ENCODE results near the gene CTIF. TPM values are rescaled to one million over a fixed set of nuclear protein-coding genes. Genes with fewer than 3 reads are reported as not detected.
A peak's percentile ranks its signal among the peaks of the same experiment; 100 is the strongest.

CTIF gene
- total and polyA plus RNA-seq, 12 donors, result 44.5 to 74.1 (median 58.9) TPM

DNA sequence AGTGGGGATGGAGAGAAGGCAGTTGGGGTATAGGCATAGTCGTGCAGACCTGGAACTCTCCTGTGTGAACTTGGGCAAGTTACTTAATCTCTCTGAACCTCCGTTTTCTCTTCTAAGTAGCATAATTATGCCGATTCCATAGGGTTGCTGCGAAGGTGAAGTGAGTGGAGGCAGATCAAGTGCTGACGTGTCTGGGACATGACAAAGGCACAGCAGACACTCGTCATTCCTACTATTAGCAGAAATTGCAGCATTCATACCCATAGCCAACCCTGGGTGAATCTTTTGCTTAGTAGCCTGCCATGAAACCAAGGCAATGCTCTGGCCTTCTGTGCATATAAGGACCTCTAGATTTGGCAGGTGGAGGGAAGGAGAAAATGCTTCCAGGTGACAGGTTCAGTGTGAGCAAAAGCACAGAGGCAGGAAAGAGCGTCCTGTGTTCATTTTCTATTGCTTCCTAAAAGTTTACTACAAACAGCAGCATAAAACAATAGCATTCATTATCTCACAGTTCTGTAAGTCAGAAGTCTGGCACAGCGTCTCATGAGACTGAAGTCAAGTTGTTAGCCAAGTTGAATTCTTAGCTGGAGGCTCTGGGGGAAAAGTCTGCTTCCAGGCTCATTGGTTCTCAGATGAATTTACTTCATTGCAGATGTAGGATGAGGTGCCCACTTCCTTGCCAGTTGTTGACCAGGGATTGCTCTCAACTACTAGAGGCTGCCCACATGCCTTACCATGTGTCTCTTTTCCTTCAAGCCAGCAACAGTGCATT lies 77.8 kb downstream of the CTIF start:
- Histone ChIP-seq H3K27me3 (no peaks in the 10 kb centered on the region), H3K9me3 (no peaks in the 10 kb centered on the region), H3K4me1 (peaks cover 6 to 56% (median 35%) of the 10 kb centered on the region in 9 donors), H3K4me3 (no peak overlapping the region), H3K36me3 (peaks cover 0 to 26% (median 17%) of the 10 kb centered on the region in 9 donors), H3K27ac (peak overlapping the region in 1 of 10 donors; percentile 4)
- intact Hi-C loops (cut with DNase I), result no loop called here
- ATAC-seq (peak in 4 of 8 donors; percentile 11 to 21 (median 16)), DNase-seq (no peak)
- WGBS, 2 donors, result 41 to 58% methylated on average over 8 of the region's 8 CpGs
- TF ChIP-seq, protein P1, sequence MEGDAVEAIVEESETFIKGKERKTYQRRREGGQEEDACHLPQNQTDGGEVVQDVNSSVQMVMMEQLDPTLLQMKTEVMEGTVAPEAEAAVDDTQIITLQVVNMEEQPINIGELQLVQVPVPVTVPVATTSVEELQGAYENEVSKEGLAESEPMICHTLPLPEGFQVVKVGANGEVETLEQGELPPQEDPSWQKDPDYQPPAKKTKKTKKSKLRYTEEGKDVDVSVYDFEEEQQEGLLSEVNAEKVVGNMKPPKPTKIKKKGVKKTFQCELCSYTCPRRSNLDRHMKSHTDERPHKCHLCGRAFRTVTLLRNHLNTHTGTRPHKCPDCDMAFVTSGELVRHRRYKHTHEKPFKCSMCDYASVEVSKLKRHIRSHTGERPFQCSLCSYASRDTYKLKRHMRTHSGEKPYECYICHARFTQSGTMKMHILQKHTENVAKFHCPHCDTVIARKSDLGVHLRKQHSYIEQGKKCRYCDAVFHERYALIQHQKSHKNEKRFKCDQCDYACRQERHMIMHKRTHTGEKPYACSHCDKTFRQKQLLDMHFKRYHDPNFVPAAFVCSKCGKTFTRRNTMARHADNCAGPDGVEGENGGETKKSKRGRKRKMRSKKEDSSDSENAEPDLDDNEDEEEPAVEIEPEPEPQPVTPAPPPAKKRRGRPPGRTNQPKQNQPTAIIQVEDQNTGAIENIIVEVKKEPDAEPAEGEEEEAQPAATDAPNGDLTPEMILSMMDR (IDR thresholded peaks at IDR 0.05), result no peak

DNA sequence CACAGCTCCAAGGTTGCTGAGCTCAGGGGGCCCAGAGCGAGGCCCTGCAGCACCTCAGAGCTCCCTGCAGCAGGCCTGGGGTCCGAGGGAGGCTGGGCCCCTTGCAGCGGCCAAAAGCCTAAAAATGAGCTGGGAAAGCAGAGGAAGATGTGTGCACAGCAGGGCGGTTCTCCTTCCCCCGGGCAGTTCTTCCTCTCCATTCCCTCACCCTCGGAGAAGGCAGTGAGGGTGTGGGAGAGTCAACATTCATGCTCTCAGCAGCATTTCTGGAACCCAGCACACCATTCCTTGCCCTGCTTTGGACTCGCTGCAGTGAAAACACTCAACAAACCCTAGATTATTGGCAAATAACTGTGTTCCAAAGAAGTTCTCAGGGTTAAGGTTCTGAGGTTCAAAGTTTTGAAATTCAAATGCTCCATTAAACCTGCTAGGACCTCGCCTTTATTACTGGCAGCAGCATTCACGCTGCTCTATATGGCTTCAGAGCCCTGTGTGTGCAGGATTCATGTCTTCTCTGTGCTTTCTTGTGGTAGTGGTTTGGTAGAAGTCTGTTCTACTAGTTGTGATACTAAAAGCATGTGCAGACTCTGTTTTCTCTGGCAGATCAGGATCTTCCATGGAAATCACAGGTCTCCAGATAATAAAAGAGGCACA lies 79.1 kb downstream of the CTIF start:
- TF ChIP-seq, protein P1 (IDR thresholded peaks at IDR 0.05), result no peak
- ATAC-seq, result no peak

DNA sequence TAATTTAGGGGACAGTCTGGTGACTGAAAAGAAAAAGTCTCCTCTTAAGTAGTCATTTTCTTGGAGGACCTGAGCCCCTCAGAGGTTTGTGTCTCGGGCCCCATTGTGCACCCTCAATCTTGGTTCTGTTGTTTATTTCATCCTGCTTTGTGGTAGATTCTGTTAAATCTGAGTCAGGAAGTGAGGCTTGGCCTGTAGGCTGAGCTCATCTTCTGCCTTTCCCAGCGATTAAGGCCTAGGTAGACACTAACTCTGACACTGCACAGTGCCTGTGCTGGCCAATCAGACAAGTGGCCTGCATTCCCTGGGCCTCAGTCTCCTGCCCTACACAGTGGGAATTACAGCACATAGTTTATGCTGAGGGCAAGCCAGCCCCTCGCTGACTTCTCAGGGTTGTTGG lies 80.2 kb downstream of the CTIF start:
- Histone ChIP-seq H3K9me3 (no peaks in the 10 kb centered on the region), H3K4me1 (peaks cover 6 to 46% (median 28%) of the 10 kb centered on the region in 9 donors), H3K4me3 (no peak overlapping the region), H3K36me3 (peaks cover 0 to 27% (median 17%) of the 10 kb centered on the region in 9 donors), H3K27ac (no peak overlapping the region), H3K27me3 (no peaks in the 10 kb centered on the region)
- WGBS, 2 donors, result 92 to 94% methylated on average over 3 of the region's 3 CpGs
- TF ChIP-seq, protein P1 (IDR thresholded peaks at IDR 0.05), result no peak
- intact Hi-C loops (cut with DNase I), result no loop called here
- DNase-seq (no peak), ATAC-seq (no peak)

More for the DNA sequence above, 79.1 kb downstream of the CTIF start:
- Histone ChIP-seq H3K4me3 (no peak overlapping the region), H3K27ac (no peak overlapping the region), H3K9me3 (no peaks in the 10 kb centered on the region), H3K4me1 (peaks cover 6 to 48% (median 32%) of the 10 kb centered on the region in 9 donors), H3K27me3 (no peaks in the 10 kb centered on the region), H3K36me3 (peaks cover 0 to 27% (median 17%) of the 10 kb centered on the region in 9 donors)
- intact Hi-C loops (cut with DNase I), result no loop called here
- no peak for DNase-seq
- 91% methylated on average over 9 of the region's 9 CpGs for WGBS, 2 donors

DNA sequence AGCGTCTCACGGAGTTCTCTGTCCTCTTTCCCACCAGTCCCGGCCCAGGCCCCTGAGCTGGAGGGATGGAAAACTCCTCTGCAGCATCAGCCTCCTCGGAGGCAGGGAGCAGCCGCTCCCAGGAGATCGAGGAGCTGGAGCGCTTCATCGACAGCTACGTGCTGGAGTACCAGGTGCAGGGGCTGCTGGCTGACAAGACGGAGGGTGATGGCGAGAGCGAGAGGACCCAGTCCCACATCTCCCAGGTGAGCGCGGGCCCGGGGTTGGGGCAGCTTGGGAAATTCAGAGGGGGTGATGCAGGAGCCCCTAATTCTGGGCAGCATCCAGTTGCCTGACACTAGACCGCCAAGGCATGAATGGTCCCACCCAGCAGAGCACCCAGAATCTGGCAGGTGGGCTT lies 80.7 kb downstream of the CTIF start:
- WGBS, 2 donors, result 95 to 99% methylated on average over 16 of the region's 16 CpGs
- Histone ChIP-seq H3K27me3 (no peaks in the 10 kb centered on the region), H3K4me1 (peaks cover 6 to 45% (median 24%) of the 10 kb centered on the region in 9 donors), H3K9me3 (no peaks in the 10 kb centered on the region), H3K4me3 (no peak overlapping the region), H3K36me3 (peaks cover 0 to 30% (median 17%) of the 10 kb centered on the region in 9 donors), H3K27ac (no peak overlapping the region)
- ATAC-seq (no peak), DNase-seq (no peak)
- TF ChIP-seq, protein P1 (IDR thresholded peaks at IDR 0.05), result no peak
- intact Hi-C loops (cut with DNase I), result no loop called here

Measured in heart right ventricle (tissue), 16 donors.